Activated CD8-positive, alpha-beta T cell treated with anti-CD3 and anti-CD28 coated beads for 36 hours (primary cell): ENCODE measurements around the gene GRIN1. TPM values are rescaled to one million over a fixed set of nuclear protein-coding genes. Genes with fewer than 3 reads are reported as not detected.

Source experiments
- ATAC-seq: fragments of 200-7000 bp; cut with Tn5 transposase; one replicate; pipeline ENCODE4 v1.10.0; 2021; ENCODE audit warnings: mild to moderate bottlenecking, moderate library complexity
- CTCF ChIA-PET: fragments of 350-600 bp; sonication (Branson Sonifier 250); formaldehyde crosslinking; loops from one replicate; lab custom pipeline; 2021; ENCODE audit warnings: antibody characterized with exemption; lab: Charles Lee
- POLR2A ChIA-PET: fragments of 350-600 bp; sonication (Branson Sonifier 250); formaldehyde crosslinking; loops from one replicate; lab custom pipeline; 2021; ENCODE audit warnings: antibody characterized with exemption; lab: Charles Lee
- DNase-seq: peaks from one replicate; pipeline ENCODE4 v3.0.0-alpha.2; 2020
- H3K27ac Mint-ChIP-seq: one replicate; pipeline ENCODE4 v1.8.0; 2021; ENCODE audit warnings: mild to moderate bottlenecking, mixed read lengths
- H3K27me3 Mint-ChIP-seq: one replicate; pipeline ENCODE4 v1.8.0; 2021; ENCODE audit warnings: mixed read lengths
- H3K36me3 Mint-ChIP-seq: one replicate; pipeline ENCODE4 v1.8.0; 2021; ENCODE audit warnings: low read depth, mixed read lengths
- H3K4me1 Mint-ChIP-seq: one replicate; pipeline ENCODE4 v1.8.0; 2021; ENCODE audit warnings: low read depth, mixed read lengths
- H3K4me3 Mint-ChIP-seq: one replicate; pipeline ENCODE4 v1.8.0; 2021; ENCODE audit warnings: mild to moderate bottlenecking, moderate library complexity, mixed read lengths
- H3K9me3 Mint-ChIP-seq: one replicate; pipeline ENCODE4 v1.8.0; 2021; ENCODE audit warnings: mixed read lengths
- intact Hi-C: fragments of 100-400 bp; cut with micrococcal nuclease; formaldehyde crosslinking; loops from one replicate; pipeline ENCODE4 v1.10.0; 2022
- total RNA-seq, 2 experiments: library from RNA; stranded (reverse); gene quantifications; one replicate each; pipeline ENCODE4 v1.2.3, GENCODE V29; 2021
- TF ChIP-seq, protein P1 (sequence below): fragments of 200-600 bp; IDR thresholded peaks from one replicate; pipeline ENCODE4 v1.8.0; 2022; ENCODE audit warnings: antibody characterized with exemption, mild to moderate bottlenecking

Gene GRIN1
- total RNA-seq, 2 experiments from 2014 or later, result not detected

DNA sequence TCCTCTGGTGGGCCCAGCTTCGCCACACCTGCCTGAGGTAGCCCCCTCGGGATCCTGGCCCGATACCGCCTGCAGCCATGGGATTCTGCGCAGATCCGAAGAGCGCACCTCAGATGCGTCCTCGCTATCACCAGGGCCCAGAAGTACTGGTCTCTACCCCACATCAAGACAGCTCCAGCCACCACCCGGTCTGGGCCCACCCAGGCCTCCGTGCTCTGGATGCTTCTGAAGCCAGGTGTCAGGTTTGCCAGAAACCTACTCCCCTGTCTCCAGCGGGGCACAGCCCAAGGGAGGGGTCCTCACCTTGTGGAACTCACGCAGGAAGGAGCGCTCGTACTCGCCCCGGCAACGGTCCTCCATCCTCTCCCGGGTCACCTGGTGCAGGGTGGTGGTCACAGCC lies 47.0 kb downstream of the GRIN1 start:
- ChIA-PET CTCF (interaction anchor here (1.1 kb wide), 1 partner anchor 9 kb away, joined by 4 read pairs; no protein-coding TSS in a partner anchor), POLR2A (interaction anchor here (1.6 kb wide), 1 partner anchor 8 kb away, joined by 3 read pairs; no protein-coding TSS in a partner anchor)
- Mint-ChIP-seq H3K4me1 (peaks cover 32% of the 10 kb centered on the region), H3K4me3 (no peak overlapping the region), H3K27me3 (no peaks in the 10 kb centered on the region), H3K36me3 (peaks cover 10% of the 10 kb centered on the region), H3K9me3 (no peaks in the 10 kb centered on the region), H3K27ac (no peak overlapping the region)
- no peak for ATAC-seq
- TF ChIP-seq, protein P1, sequence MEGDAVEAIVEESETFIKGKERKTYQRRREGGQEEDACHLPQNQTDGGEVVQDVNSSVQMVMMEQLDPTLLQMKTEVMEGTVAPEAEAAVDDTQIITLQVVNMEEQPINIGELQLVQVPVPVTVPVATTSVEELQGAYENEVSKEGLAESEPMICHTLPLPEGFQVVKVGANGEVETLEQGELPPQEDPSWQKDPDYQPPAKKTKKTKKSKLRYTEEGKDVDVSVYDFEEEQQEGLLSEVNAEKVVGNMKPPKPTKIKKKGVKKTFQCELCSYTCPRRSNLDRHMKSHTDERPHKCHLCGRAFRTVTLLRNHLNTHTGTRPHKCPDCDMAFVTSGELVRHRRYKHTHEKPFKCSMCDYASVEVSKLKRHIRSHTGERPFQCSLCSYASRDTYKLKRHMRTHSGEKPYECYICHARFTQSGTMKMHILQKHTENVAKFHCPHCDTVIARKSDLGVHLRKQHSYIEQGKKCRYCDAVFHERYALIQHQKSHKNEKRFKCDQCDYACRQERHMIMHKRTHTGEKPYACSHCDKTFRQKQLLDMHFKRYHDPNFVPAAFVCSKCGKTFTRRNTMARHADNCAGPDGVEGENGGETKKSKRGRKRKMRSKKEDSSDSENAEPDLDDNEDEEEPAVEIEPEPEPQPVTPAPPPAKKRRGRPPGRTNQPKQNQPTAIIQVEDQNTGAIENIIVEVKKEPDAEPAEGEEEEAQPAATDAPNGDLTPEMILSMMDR, result no peak
- intact Hi-C loops, result no loop called here
- DNase-seq, result no peak

DNA sequence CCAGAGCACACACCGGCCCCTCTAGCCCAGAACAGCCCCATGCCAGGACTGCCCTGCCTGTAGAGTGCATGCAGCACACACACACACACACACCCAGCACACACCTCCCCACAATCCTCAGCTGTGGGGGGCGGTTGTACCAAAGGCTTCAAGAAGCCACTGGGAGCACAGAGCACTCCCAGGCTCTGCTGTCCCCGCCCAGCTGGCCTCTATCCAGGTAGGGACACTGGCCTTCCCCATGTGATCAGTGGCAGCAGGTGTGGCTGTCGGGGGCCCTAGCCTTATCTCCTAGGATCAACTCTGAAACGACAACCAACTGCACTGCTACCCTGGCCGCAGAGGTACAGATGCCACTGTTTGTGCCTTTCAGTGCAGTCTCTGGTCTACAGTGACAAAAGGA lies 47.4 kb downstream of the GRIN1 start:
- ATAC-seq (no peak), DNase-seq (no peak)
- intact Hi-C loops, result no loop called here
- TF ChIP-seq, protein P1, result no peak
- Mint-ChIP-seq H3K4me1 (peaks cover 32% of the 10 kb centered on the region), H3K27ac (no peak overlapping the region), H3K36me3 (peaks cover 10% of the 10 kb centered on the region), H3K9me3 (no peaks in the 10 kb centered on the region), H3K27me3 (no peaks in the 10 kb centered on the region), H3K4me3 (peak overlapping the region; percentile 91)
- POLR2A ChIA-PET, result interaction anchor here (1.6 to 4.0 kb wide), 3 partner anchors 8 to 57 kb away, joined by 3 to 28 read pairs (median 16); no protein-coding TSS in a partner anchor
- CTCF ChIA-PET, result interaction anchor here (1.1 to 1.6 kb wide), 2 partner anchors 10 to 50 kb away, joined by 4 to 6 read pairs; no protein-coding TSS in a partner anchor

DNA sequence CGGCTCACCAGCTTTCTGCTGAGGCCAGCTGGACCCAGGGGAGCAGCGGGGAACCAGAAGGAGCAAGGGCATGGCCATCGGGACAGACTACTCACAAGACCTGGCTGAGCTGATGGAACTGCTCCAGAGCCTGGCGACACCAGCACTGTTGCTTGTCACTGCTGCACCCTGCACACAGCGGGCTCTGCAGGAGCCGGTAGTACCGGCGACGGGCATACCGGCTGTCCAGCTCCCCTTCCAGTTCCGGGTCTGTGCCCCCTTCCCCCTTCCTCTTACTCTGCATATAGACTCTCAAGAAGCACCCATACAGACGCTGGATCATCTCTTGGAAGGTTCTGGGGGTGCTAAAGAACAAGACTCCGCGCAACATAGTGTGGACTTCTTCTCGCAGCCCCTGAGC lies 48.4 kb downstream of the GRIN1 start:
- Mint-ChIP-seq H3K9me3 (no peaks in the 10 kb centered on the region), H3K4me1 (peaks cover 32% of the 10 kb centered on the region)

DNA sequence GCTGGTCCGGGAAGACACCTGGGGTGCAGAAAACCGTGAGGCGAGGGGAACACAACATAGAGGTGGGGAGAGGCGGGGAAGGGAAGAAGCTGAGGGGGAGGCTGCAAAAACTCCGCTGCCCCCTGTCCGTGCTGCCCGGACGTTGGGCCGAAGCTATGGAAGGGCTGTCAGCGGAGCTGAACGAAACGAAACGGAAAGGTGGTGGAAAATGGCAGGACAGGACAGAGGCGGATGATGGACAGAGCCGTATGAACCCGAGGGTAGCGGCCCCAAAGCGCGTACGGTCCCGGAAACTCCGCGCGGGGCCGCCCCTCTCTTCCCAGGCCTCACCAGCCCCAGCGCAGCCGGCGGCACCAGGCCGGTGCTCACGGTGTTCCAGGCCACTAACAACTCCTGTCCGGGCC lies 49.1 kb downstream of the GRIN1 start:
- H3K4me1 Mint-ChIP-seq, result peaks cover 32% of the 10 kb centered on the region

More for the DNA sequence above, 48.4 kb downstream of the GRIN1 start:
- Mint-ChIP-seq H3K36me3 (peaks cover 6% of the 10 kb centered on the region), H3K27me3 (no peaks in the 10 kb centered on the region), H3K27ac (peak overlapping the region; percentile 91), H3K4me3 (peak overlapping the region; percentile 91)
- TF ChIP-seq, protein P1, result no peak
- ATAC-seq, result no peak
- ChIA-PET POLR2A (interaction anchor here (0.8 to 4.0 kb wide), 9 partner anchors 9 to 117 kb away, joined by 3 to 28 read pairs (median 3); partner anchors contain the start of gene TMEM203), CTCF (interaction anchor here (1.3 to 2.2 kb wide), 3 partner anchors 17 to 49 kb away, joined by 3 to 11 read pairs (median 6); no protein-coding TSS in a partner anchor)
- intact Hi-C loops, result no loop called here
- no peak for DNase-seq

More for the DNA sequence above, 49.1 kb downstream of the GRIN1 start:
- ChIA-PET POLR2A (interaction anchor here (0.6 to 4.0 kb wide), 12 partner anchors 11 to 312 kb away, joined by 3 to 28 read pairs (median 4); partner anchors contain the start of gene TMEM203), CTCF (interaction anchor here (1.3 to 2.2 kb wide), 8 partner anchors 11 to 56 kb away, joined by 3 to 11 read pairs (median 6); partner anchors contain the start of gene RNF224)
- ATAC-seq (peak; percentile 12), DNase-seq (no peak)
- Mint-ChIP-seq H3K27ac (peak overlapping the region; percentile 91), H3K27me3 (no peaks in the 10 kb centered on the region), H3K36me3 (peaks cover 6% of the 10 kb centered on the region), H3K4me3 (peak overlapping the region; percentile 91), H3K9me3 (no peaks in the 10 kb centered on the region)
- intact Hi-C loops, result no loop called here
- TF ChIP-seq, protein P1, result no peak
